ENCODE measurements around the gene CSAG3.
"Not testable (repeated sequence)": the region's sequence is repeated elsewhere in the genome, so short reads cannot be mapped to it uniquely, and the experiment has no call there.

Gene CSAG3

GRCh38 chrX:152758918-152759317 lies at the start of gene CSAG3:
Gene CSAG3 (plus strand): TSS chrX:152759218.
- DNase-seq: not testable (repeated sequence)

GRCh38 chrX:152713195-152713594 lies 45.8 kb upstream of the CSAG3 start:
- not testable (repeated sequence) for DNase-seq

- DNase-seq: not testable (repeated sequence)
Measured at GRCh38 chrX:152713815-152714787, 44.9 kb upstream of the CSAG3 start, which contains the start of gene MAGEA2B. Gene MAGEA2B (plus strand): TSS chrX:152714628. CDS start chrX:152717107, 2,479 bp downstream.

- no peak for DNase-seq
Measured at GRCh38 chrX:152725409-152725808, 33.6 kb upstream of the CSAG3 start.

- DNase-seq: no peak
Measured at GRCh38 chrX:152733261-152733975, 25.6 kb upstream of the CSAG3 start, which contains the start of the genes CSAG1 and MAGEA12. Gene CSAG1 (minus strand): TSS chrX:152733721. CDS start chrX:152732460, 1,261 bp downstream. Gene MAGEA12 (plus strand): TSS chrX:152733757. CDS start chrX:152736162, 2,405 bp downstream.

GRCh38 chrX:152734143-152734858 lies 24.7 kb upstream of the CSAG3 start:
- not testable (repeated sequence) for DNase-seq

GRCh38 chrX:152735101-152735500 lies 23.9 kb upstream of the CSAG3 start:
- no peak for DNase-seq

- no peak for DNase-seq
Measured at GRCh38 chrX:152735860-152736511, 23.0 kb upstream of the CSAG3 start.

GRCh38 chrX:152736528-152736927 lies 22.5 kb upstream of the CSAG3 start:
- not testable (repeated sequence) for DNase-seq

GRCh38 chrX:152738560-152738959 lies 20.5 kb upstream of the CSAG3 start:
- no peak for DNase-seq

- DNase-seq: not testable (repeated sequence)
Measured at GRCh38 chrX:152753686-152754650, 5.0 kb upstream of the CSAG3 start, which contains the start of gene MAGEA2. Gene MAGEA2 (minus strand): TSS chrX:152753842. CDS start chrX:152751363, 2,479 bp downstream.

- DNase-seq: not testable (repeated sequence)
Measured at GRCh38 chrX:152754871-152755270, 4.1 kb upstream of the CSAG3 start.

GRCh38 chrX:152759544-152759943 lies 526 bp downstream of the CSAG3 start:
- not testable (repeated sequence) for DNase-seq

GRCh38 chrX:152761582-152761981 lies 2.6 kb downstream of the CSAG3 start:
- not testable (repeated sequence) for DNase-seq

- not testable (repeated sequence) for DNase-seq
Measured at GRCh38 chrX:152766562-152766961, 7.5 kb downstream of the CSAG3 start.

- DNase-seq: not testable (repeated sequence)
Measured at GRCh38 chrX:152769549-152770289, 10.7 kb downstream of the CSAG3 start, which contains the start of gene MAGEA6. Gene MAGEA6 (minus strand): TSS chrX:152769689. CDS start chrX:152767650, 2,039 bp downstream.

- not testable (repeated sequence) for DNase-seq
Measured at GRCh38 chrX:152787062-152787461, 28.0 kb downstream of the CSAG3 start.

GRCh38 chrX:152798945-152799344 lies 39.9 kb downstream of the CSAG3 start:
- DNase-seq: no peak

GRCh38 chrX:152806035-152806434 lies 47.0 kb downstream of the CSAG3 start:
- no peak for DNase-seq
